ENCODE measurements around the gene ZNF281. TPM values are rescaled to one million over a fixed set of nuclear protein-coding genes. Genes with fewer than 3 reads are reported as not detected.
"Not testable (repeated sequence)": the region's sequence is repeated elsewhere in the genome, so short reads cannot be mapped to it uniquely, and the experiment has no call there.

The ZNF281 gene
- total RNA-seq, 1 experiment from 2014 or later = 31.3 TPM

- H3K4me1 Mint-ChIP-seq (ENCODE audit: low read depth, unreplicated experiment) = peaks cover 7% of the 10 kb centered on the region
- no peaks in the 10 kb centered on the region for H3K9me3 Mint-ChIP-seq (ENCODE audit: unreplicated experiment)
- no peak overlapping the region for H3K4me3 Mint-ChIP-seq (ENCODE audit: unreplicated experiment)
- intact Hi-C loops (cut with micrococcal nuclease; ENCODE audit: unreplicated experiment) = no loop called here
- Histone ChIP-seq H3K9me3 (no peaks in the 10 kb centered on the region), H3K27me3 (replicated peaks; ENCODE audit: control insufficient read depth, insufficient read depth, low read length) (no peaks in the 10 kb centered on the region), H3K36me3 (ENCODE audit: control insufficient read depth, insufficient read depth, low read length) (no peaks in the 10 kb centered on the region; the same call in 1 of the 2 replicates), H3K4me1 (peaks cover 10% of the 10 kb centered on the region; the same call in 1 of the 2 replicates), H3K4me3 (ENCODE audit: low read depth, low read length) (no peak overlapping the region)
- TF ChIP-seq CTCF (IDR thresholded peaks at IDR 0.05; ENCODE audit: insufficient read depth in 1 of 2, low read depth in 1 of 2, low read length in 1 of 2, severe bottlenecking in 1 of 2, unreplicated experiment in 1 of 2) = no peak
- no peaks in the 10 kb centered on the region for H3K27me3 Mint-ChIP-seq (ENCODE audit: insufficient read depth, unreplicated experiment)
- ChIA-PET POLR2A (no interaction called here), CTCF (no interaction called here)
- H3K36me3 Mint-ChIP-seq (ENCODE audit: insufficient read depth, unreplicated experiment) = no peaks in the 10 kb centered on the region
- no peak overlapping the region for H3K27ac Mint-ChIP-seq (ENCODE audit: unreplicated experiment)
- no TSS peak for BruUV-seq (replicated peaks)
- no peak for DNase-seq
Measured at GRCh38 chr1:200359610-200360163, 50.1 kb downstream of the ZNF281 start.

- H3K4me3 Mint-ChIP-seq (ENCODE audit: unreplicated experiment); H3K27me3 Mint-ChIP-seq (ENCODE audit: insufficient read depth, unreplicated experiment); H3K36me3 ChIP-seq (ENCODE audit: control insufficient read depth, insufficient read depth, low read length); intact Hi-C loops (cut with micrococcal nuclease; ENCODE audit: unreplicated experiment); POLR2A ChIA-PET; BruUV-seq (replicated peaks); CTCF ChIA-PET; DNase-seq; H3K9me3 ChIP-seq; H3K36me3 Mint-ChIP-seq (ENCODE audit: insufficient read depth, unreplicated experiment); H3K4me3 ChIP-seq (ENCODE audit: low read depth, low read length); H3K4me1 ChIP-seq; H3K27me3 ChIP-seq (replicated peaks; ENCODE audit: control insufficient read depth, insufficient read depth, low read length); H3K27ac Mint-ChIP-seq (ENCODE audit: unreplicated experiment); H3K4me1 Mint-ChIP-seq (ENCODE audit: low read depth, unreplicated experiment); H3K9me3 Mint-ChIP-seq (ENCODE audit: unreplicated experiment): not testable (repeated sequence)
Measured at GRCh38 chr1:200357925-200358324, 51.9 kb downstream of the ZNF281 start.

GRCh38 chr1:200355801-200356200, 54.0 kb downstream of the ZNF281 start:
- H3K27ac Mint-ChIP-seq (ENCODE audit: unreplicated experiment) = no peak overlapping the region
- no peaks in the 10 kb centered on the region for H3K27me3 Mint-ChIP-seq (ENCODE audit: insufficient read depth, unreplicated experiment)
- Histone ChIP-seq H3K36me3 (ENCODE audit: control insufficient read depth, insufficient read depth, low read length) (no peaks in the 10 kb centered on the region), H3K27me3 (replicated peaks; ENCODE audit: control insufficient read depth, insufficient read depth, low read length) (no peaks in the 10 kb centered on the region), H3K9me3 (no peaks in the 10 kb centered on the region), H3K4me1 (no peaks in the 10 kb centered on the region), H3K4me3 (ENCODE audit: low read depth, low read length) (no peak overlapping the region)
- TF ChIP-seq CTCF (IDR thresholded peaks at IDR 0.05; ENCODE audit: insufficient read depth in 1 of 2, low read depth in 1 of 2, low read length in 1 of 2, severe bottlenecking in 1 of 2, unreplicated experiment in 1 of 2) = no peak
- H3K9me3 Mint-ChIP-seq (ENCODE audit: unreplicated experiment) = no peaks in the 10 kb centered on the region
- POLR2A ChIA-PET = interaction anchor here (0.6 kb wide), 1 partner anchor 41 kb away, joined by 3 read pairs; no protein-coding TSS in a partner anchor
- no peak overlapping the region for H3K4me3 Mint-ChIP-seq (ENCODE audit: unreplicated experiment)
- CTCF ChIA-PET = no interaction called here
- H3K4me1 Mint-ChIP-seq (ENCODE audit: low read depth, unreplicated experiment) = no peaks in the 10 kb centered on the region
- no TSS peak for BruUV-seq (replicated peaks)
- H3K36me3 Mint-ChIP-seq (ENCODE audit: insufficient read depth, unreplicated experiment) = no peaks in the 10 kb centered on the region
- intact Hi-C loops (cut with micrococcal nuclease; ENCODE audit: unreplicated experiment) = no loop called here
- DNase-seq = no peak

Other genes with a start within 250 kb of the ZNF281 start
- 11.6 and 12.3 TPM in 2 replicates for gene KIF14, start 210.7 kb upstream of the ZNF281 start, total RNA-seq (2022)